CD4-positive, alpha-beta T cell treated with Interleukin-21 for 1 hour (primary cell): ENCODE results near the gene ENOX1.

Experiments used
- DNase-seq: peaks from one replicate; pipeline ENCODE4 v3.0.0-alpha.2; 2020

Gene ENOX1

DNA sequence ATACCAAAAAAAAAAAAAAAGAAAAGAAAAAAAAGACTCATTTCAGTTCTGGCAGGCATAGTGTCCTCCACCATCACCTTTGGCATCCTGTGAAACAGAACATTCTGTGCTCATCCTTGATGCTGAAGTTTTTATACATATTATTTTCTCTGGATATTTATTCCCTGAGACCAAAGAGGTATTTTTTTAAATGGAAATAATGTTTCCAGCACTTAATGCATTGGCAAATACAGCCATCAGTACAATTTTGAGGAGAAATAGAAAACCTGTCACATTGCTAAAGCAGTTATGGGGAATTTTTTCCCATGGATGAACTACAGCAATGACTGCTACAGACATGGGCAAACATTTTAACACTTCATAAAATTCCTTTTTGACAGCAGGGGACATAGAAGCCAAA, 451.0 kb downstream of the ENOX1 start:
- no peak for DNase-seq

DNA sequence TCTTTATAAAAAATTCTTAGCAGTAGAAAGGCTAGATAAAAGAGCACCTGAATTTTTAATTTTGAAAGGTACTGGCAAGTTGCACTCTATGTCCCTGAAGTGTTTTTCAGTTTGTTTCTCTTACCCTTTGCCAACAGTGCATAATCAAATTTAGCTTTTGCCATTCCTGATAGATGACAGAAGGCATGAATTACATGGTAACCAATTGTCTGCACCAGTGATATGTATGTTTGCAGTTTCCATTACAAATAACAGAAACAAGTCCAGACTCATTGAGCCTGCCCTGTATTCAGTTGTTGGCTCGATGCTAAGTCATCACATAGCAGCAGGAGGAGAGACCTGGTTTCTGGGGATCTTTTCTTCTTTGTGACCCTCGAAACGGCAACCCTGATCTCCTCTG, 453.6 kb downstream of the ENOX1 start:
- DNase-seq, result no peak

- DNase-seq, result no peak
Measured at GRCh38 chr13:43331672-43332071, 455.1 kb downstream of the ENOX1 start.

DNA sequence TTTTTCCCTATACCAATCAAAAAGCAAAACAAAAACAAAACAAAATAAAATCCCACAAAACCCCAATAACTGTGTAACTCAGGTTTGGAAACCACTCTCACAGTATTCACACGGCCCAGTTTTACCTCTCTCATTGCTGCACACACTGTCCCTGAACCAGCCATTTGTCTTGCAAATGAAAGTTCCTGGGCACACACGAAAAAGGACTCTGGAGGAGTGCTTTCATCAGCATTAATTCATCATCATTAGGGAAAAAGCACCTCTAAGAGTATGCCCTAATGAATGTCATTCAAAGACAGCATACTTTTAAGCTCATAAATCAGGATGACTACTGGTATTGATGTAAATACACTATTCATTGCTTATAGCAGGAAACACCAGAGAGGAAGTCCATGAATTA, 457.1 kb downstream of the ENOX1 start:
- no peak for DNase-seq

DNA sequence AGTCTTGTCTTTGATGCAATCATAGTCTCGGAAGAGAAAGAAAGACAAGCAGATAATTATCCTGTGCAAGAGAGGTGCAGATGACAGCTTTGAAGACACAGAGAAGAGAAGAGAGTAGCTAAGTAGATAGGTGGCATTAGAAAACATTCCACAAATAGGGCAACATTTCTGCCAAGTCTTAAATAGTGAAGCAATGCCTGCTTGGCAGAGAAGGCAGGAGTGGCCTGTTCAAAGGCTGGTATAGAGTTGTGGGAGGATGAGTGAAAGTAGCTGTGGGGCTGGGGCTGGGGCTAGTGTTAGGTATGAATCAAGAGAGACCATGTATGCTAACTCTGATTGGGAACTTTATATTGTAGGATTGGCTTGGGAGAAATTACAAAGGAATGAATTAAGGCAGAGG, 457.9 kb downstream of the ENOX1 start:
- DNase-seq, result no peak

DNA sequence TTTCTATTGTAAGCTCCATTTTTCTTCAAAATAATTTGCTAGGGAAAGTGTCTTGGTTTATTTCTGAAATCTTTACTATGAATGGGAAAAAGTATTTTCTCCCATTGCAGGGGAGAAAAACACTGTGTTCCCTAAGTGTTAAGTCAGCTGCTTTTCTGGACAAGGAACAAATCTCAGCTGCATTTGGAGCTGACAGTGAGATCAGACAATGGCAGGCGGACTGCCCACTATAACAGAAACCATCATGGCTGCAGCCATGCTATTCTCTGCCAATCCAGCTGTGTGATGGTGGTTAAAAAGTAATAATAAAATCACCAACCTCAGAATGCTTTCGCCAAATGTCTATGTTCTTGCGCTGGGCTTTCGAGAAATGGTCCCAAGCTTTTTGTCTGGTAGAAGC, 460.7 kb downstream of the ENOX1 start:
- no peak for DNase-seq

GRCh38 chr13:43325636-43326035, 461.1 kb downstream of the ENOX1 start:
- no peak for DNase-seq

- no peak for DNase-seq
Measured at GRCh38 chr13:43324129-43324528, 462.6 kb downstream of the ENOX1 start.

- DNase-seq, result no peak
Measured at GRCh38 chr13:43319617-43320444, 466.9 kb downstream of the ENOX1 start.

GRCh38 chr13:43316946-43317353, 469.8 kb downstream of the ENOX1 start:
- DNase-seq, result no peak

DNA sequence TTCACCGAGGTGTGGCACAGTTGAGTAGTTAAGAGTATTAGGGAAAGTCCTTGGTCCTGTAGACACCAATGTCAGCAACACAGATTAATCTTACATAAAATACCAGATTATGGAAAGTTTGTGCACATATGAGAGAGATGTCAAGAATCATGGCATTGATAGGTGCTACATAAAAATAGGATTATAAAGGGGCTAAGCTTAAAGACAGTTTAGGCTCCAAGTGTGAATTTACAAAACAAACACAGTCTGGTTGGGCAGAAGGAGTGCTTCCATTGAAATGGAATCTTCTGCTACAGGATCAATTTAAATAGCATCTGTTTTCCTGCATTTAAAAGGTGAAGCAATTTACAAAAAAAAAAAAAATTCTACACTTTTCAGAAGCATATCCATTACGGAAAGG, 470.5 kb downstream of the ENOX1 start:
- DNase-seq, result no peak

DNA sequence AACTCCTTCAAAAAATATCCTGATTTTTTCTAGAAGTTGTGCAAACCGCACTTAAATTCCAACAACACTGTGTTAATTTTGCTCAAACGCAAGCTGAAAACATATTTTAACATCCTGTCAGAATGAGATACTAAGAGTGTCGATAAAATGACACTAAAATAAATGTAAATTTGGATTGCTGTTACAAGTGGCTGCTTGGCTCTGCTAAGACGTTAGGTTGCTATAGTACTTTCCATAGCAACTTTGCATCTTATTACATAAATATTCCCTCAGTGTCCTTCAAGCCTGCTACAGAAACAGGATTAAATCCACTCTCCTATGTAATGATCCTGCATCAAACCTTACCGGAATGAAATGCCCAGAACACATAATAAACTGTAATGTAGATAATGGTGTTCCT, 471.2 kb downstream of the ENOX1 start:
- DNase-seq, result no peak

DNA sequence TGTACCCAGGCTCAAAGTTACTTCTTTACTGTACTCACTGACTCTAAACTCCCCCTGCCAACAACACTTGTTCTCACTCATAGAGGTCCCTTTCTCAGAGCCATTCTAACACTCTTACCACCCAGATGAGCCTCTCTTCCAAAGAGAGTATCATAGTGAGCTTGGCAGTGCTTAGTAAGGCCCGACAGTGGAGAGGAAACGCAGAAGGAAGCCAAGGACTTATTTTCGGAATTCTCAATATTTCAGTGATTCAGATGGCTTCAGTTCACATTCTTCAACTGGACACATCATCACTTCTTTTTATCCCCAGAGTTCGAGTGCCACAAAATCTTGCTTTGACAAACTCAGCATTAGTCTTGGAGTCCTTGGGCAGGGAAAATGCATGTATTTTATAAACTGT, 477.5 kb downstream of the ENOX1 start:
- no peak for DNase-seq

GRCh38 chr13:43307921-43308433, 478.8 kb downstream of the ENOX1 start:
- no peak for DNase-seq

DNA sequence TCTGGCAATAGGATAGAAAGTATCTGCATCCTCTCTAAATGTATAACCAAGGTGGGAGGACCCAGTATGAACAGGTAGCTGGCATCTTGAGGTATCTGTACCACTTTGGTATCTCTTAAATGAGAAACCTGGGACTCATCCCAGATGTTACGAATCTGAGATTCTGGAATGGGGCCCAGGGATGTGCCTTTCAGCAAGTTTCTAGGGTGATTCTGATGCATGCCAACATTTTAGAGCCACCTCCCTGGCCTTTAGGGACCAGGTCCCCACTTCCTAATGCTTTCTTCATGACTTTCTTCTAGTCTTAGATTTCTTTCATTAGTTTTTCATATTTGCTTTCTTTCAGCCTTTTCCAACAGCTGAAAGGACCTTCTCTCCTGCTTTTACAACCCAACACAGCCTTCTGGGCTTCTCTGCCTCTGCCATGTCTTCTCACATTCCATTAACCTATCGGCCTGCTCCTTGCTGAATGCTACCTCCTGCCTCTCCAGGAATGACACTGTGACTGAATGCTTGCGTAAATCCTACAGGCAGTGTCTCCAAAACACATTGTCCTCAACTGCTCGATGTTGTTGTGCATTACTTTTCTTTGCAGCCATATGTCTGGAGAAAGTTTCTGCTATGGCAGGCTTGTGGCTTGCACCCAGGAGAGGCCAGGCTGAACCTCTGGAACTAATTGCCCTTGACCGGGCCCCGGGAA, 479.4 kb downstream of the ENOX1 start:
- no peak for DNase-seq

DNA sequence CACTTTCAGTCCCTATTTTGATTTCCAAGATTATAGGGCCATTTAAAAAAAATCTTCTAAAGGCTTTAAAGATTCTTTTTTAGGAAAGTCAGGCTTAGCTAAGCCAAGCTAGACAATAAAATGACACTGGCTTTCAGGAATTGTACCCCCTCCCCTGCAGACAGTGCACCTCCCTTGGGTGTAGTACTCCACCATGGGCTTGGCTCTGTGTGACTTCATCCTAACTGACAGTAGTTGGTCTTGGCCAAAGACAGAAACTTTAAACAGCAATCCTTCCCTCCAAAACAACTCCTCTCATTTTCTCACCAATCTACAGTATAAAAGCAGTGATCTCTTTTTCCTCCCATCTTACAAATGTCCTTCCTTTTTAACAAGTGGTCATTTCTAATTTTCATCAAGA, 480.4 kb downstream of the ENOX1 start:
- no peak for DNase-seq

DNA sequence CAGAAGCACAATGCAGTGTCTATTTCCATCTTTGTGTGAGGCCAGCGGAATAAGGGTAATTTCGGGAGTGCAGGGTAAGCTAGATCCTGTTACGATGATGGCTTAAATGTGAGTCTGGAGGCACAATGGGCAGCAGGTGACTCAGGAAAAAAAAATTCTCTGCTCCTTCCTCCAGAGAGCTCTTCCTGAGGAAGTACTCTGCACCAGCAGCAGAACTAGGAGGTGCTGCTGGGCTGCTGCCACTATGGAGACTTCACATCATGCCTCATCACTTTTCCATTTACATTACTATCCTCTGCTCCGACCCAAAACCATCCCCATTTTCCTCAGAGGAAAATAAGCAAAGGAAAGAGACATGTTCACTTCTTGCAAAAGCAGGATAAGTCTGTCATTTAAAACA, 481.4 kb downstream of the ENOX1 start:
- no peak for DNase-seq

DNA sequence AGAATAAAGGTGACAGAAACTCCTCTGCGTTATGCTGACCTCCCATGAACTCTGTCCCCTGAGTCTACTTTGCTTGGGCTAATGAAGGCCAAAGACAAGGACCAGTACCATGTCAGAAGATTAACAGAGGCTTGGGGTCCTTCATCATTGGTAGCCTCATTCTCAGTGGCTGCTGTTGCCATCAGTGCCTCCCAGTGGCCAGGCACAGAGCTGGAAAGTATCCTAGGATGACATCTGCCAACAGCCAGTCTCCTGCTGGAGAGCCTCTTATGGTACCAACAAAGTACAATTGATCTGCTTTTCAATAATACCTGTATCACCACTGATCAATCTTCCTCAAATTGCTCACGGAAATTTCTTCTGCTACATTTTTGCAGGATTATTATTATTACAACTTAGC, 481.8 kb downstream of the ENOX1 start:
- DNase-seq, result no peak

GRCh38 chr13:43304449-43304848, 482.3 kb downstream of the ENOX1 start:
- no peak for DNase-seq

DNA sequence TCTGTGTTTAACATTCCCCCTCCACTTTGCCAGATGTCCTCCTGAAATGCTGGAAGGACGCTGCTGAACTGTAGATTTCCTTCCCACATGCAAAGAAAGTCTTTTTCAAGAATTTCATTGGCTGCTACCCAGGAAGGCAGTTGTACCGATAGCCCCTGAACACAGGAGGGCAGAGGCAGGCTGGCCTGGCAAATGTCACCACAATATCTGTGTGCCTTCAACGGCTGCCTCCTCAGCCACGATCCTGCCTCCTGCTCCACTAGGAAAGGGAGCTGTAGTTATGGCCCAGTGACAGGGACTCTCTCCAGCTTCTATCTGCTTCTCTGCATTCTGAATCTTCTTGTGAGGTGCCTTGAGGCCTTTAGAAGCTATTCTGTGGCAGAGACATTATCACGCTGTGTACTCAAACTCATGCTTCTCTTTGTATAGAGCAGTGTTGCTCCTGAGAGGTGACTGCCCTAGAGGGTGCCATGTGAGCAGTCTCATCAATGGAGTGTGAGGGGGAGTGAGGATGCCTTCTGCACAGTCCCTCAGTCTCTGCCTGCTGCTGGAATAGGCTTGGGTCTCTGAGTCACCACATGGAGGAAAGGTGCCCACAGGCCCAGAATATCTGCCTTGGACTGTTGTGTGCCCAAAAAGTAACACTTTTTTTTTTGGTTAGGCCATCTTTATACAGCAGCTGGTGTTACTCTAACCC, 483.6 kb downstream of the ENOX1 start:
- DNase-seq, result no peak

DNA sequence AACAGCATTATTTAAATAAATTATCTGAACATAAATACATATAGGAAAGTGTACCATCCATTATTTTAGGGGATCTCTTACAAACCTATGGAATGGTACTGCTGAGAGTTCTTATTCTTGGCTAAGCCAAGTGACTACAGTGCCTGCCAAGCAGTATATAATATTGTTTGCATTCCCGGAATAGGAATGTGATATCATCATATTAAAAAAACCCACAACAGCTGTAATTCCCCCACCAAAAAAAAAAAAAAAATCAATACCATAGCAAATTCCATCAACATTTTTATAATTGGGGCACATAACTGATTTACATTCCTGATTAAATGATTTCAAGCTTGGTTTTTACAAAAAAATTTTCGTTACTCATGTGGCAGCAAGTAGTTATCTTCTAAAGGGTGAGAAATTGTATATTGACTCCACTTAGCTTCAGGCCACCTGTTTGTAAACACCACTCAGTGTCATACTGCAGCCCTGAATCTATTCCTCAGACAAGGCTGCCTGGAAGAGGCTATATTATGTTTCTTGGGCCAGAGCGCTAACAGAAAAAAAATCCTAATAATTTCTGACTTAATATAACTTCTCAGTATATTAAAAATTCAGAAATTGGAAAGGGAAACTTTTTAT, 485.3 kb downstream of the ENOX1 start:
- no peak for DNase-seq

GRCh38 chr13:43300865-43301264, 485.9 kb downstream of the ENOX1 start:
- no peak for DNase-seq

DNA sequence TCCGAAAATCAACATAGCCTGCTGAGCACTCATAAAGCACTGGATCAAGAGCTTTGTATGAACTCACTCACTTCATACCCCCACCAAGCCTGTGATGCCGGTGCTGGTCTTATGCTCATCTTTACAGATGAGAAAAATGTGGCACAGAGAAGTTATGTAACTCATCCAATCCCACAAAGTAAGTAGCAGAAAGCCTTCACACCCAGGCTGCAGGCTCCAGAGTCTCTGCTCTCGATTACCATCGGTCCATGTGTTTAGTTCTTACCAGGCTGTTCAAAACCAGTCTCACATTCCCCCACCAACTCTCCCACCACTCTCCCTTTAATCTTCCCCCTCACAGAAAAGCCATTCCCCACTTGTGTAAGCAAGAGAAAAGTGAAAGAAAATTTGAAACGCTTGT, 487.4 kb downstream of the ENOX1 start:
- no peak for DNase-seq
